ENCODE results near the gene TRIM71.
A peak's percentile ranks its signal among the peaks of the same experiment; 100 is the strongest.

The TRIM71 gene

GRCh38 chr3:32815841-32816438 is 1.9 kb upstream of the TRIM71 start:
- Histone ChIP-seq H3K9me3 (ENCODE audit: control insufficient read depth, insufficient read depth, low read depth, low read length) (no peaks in the 10 kb centered on the region), H3K4me3 (ENCODE audit: low read depth, low read length) (no peak overlapping the region), H3K4me1 (ENCODE audit: control insufficient read depth, insufficient read depth, low read length) (no peaks in the 10 kb centered on the region), H3K36me3 (ENCODE audit: control insufficient read depth in 2 of 2, insufficient read depth in 1 of 2, low read length in 2 of 2) (peaks cover 0 to 20% of the 10 kb centered on the region in 2 experiments; a peak in 1 of 3 replicates), H3K27ac (ENCODE audit: extremely low read depth, low read depth, low read length) (no peak overlapping the region)
- ChIA-PET CTCF (interaction anchor here (0.6 kb wide), 1 partner anchor 127 kb away, joined by 3 read pairs; no protein-coding TSS in a partner anchor), POLR2A (no interaction called here)
- TF ChIP-seq ZNF155 (tag by site-specific recombination; IDR thresholded peaks at IDR 0.05) (no peak), ZNF335 (tag by site-specific recombination; conservative IDR thresholded peaks at IDR 0.05) (peak; percentile 38)

GRCh38 chr3:32816439-32817256 is 1.1 kb upstream of the TRIM71 start:
- POLR2A ChIA-PET: no interaction called here
- Histone ChIP-seq H3K4me3 (ENCODE audit: low read depth, low read length) (peak overlapping the region; percentile 35), H3K4me1 (ENCODE audit: control insufficient read depth, insufficient read depth, low read length) (no peaks in the 10 kb centered on the region), H3K9me3 (ENCODE audit: control insufficient read depth, insufficient read depth, low read depth, low read length) (no peaks in the 10 kb centered on the region), H3K27ac (ENCODE audit: extremely low read depth, low read depth, low read length) (no peak overlapping the region; the same call in 1 of the 2 replicates), H3K36me3 (ENCODE audit: control insufficient read depth in 2 of 2, insufficient read depth in 1 of 2, low read length in 2 of 2) (peaks cover 0 to 20% of the 10 kb centered on the region in 2 experiments; a peak in 1 of 3 replicates)
- CTCF ChIA-PET: no interaction called here
- TF ChIP-seq ZFHX2 (tag by site-specific recombination; conservative IDR thresholded peaks at IDR 0.05) (peak; percentile 44; the same call in 1 of the 2 replicates), ZNF16 (tag by site-specific recombination; IDR thresholded peaks at IDR 0.05; ENCODE audit: low read depth) (no peak), ZNF274 (IDR thresholded peaks at IDR 0.05; ENCODE audit: low read length) (no peak), ZNF274 (tag by site-specific recombination; IDR thresholded peaks at IDR 0.05; ENCODE audit: borderline replicate concordance) (no peak), ZBTB11 (tag by site-specific recombination; conservative IDR thresholded peaks at IDR 0.05; ENCODE audit: low read depth) (no peak), ZNF747 (tag by site-specific recombination; IDR thresholded peaks at IDR 0.05) (no peak), ZNF341 (tag by site-specific recombination; IDR thresholded peaks at IDR 0.05; ENCODE audit: low read depth) (peak; percentile 41), SCRT1 (tag by site-specific recombination; IDR thresholded peaks at IDR 0.05; ENCODE audit: borderline replicate concordance) (no peak), ZBTB17 (tag by site-specific recombination; IDR thresholded peaks at IDR 0.05) (0 out of 2 replicates have a peak, but pooled peaks have one; percentile 14), HOXA7 (CRISPR knock-in tag; IDR thresholded peaks at IDR 0.05; ENCODE audit: borderline replicate concordance) (no peak), ZFP69B (tag by site-specific recombination; IDR thresholded peaks at IDR 0.05) (no peak), ZNF2 (tag by site-specific recombination; IDR thresholded peaks at IDR 0.05) (no peak), ATF2 (tag by site-specific recombination; IDR thresholded peaks at IDR 0.05; ENCODE audit: low read depth) (no peak), ZFP41 (tag by site-specific recombination; IDR thresholded peaks at IDR 0.05; ENCODE audit: borderline replicate concordance) (no peak), ZNF423 (tag by site-specific recombination; IDR thresholded peaks at IDR 0.05) (no peak), FEZF1 (tag by site-specific recombination; IDR thresholded peaks at IDR 0.05) (no peak), KLF10 (tag by site-specific recombination; IDR thresholded peaks at IDR 0.05) (no peak), ZNF626 (tag by site-specific recombination; IDR thresholded peaks at IDR 0.05) (no peak), ZNF792 (tag by site-specific recombination; IDR thresholded peaks at IDR 0.05) (no peak), GLIS1 (tag by site-specific recombination; IDR thresholded peaks at IDR 0.05) (peak; percentile 67), KLF17 (tag by site-specific recombination; IDR thresholded peaks at IDR 0.05) (no peak), ZNF623 (tag by site-specific recombination; IDR thresholded peaks at IDR 0.05) (no peak), ZNF169 (tag by site-specific recombination; IDR thresholded peaks at IDR 0.05) (no peak), GFI1B (tag by site-specific recombination; IDR thresholded peaks at IDR 0.05) (no peak), ZNF366 (tag by site-specific recombination; conservative IDR thresholded peaks at IDR 0.05) (no peak), GLIS2 (tag by site-specific recombination; IDR thresholded peaks at IDR 0.05) (peak; percentile 26; the same call in 1 of the 2 replicates)
